ENCODE results near the gene FLT4.

Gene FLT4

GRCh38 chr5:180586870-180587269, 62.5 kb downstream of the FLT4 start:
- no peak for DNase-seq

GRCh38 chr5:180586204-180586603, 63.2 kb downstream of the FLT4 start:
- no peak for DNase-seq

GRCh38 chr5:180583738-180584137, 65.7 kb downstream of the FLT4 start:
- DNase-seq, result no peak

- DNase-seq, result no peak
Measured at GRCh38 chr5:180580681-180581080, 68.7 kb downstream of the FLT4 start.

GRCh38 chr5:180575571-180575970, 73.8 kb downstream of the FLT4 start:
- DNase-seq, result no peak

DNA sequence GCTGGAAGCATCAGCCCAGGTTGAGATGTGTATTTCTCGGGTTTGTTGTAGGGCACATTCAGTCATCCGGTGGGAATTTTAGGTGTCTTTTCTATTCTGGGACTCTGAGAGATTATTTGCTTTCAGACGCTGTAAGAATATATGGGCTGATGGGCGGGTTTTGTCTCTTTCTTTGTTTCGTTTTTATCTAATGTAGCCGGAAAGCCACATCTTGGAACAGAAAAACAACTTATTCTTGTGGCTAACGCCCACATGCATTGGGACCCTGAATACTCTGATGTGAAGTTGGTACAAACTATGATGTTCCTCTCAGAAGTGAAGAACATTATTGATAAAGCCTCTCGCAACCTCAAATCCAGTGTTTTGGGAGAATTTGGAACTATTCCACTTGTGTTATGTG, 80.5 kb downstream of the FLT4 start:
- DNase-seq, result no peak

GRCh38 chr5:180563994-180564393, 85.4 kb downstream of the FLT4 start:
- no peak for DNase-seq

DNA sequence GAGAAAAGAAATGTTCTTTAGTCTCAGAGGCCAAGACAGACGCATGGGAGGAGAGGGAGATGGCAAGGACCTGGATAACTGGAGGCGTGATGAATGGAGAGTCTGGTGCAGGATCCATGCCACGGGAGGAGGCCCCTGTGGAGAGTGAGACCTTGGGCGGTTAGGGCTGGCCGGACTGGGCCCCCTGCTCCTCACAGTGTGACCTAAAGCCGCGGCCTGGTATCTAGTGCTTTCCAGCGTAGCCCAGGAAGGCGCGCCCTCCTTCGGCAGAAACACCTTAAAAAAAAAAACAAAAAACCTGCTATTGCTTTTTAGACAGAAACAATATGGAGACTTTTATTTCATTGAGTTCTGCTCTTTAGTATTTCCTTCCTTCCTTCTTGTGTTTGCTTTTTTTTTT, 91.2 kb downstream of the FLT4 start:
- DNase-seq, result no peak

DNA sequence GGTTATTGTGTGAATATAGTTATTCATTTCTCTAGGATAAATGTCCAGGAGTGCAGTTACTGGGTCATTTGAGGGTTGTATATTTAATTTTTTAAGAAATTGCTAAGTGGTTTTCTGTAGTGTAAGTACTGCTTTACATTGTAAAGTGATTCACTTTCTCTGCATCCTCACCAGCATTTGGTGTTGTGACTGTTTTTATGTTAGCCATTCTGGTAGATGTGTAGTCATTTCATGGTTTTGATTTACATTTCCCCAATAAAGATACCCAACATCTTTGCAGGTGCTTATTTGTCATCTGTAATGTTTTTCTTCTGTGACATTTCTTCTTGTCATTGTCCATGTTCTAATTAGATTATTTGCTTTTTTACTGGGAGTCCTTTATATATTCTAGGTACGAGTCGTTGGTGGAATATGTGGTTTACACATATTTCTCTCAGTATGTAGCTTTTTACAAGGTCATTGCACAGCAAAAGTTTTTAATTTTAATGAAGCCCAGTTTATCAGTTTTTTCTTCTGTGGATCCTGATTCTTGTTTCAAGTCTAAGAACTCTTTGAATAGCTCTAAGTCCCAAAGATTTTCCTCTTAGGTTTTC, 92.1 kb downstream of the FLT4 start:
- DNase-seq, result no peak

DNA sequence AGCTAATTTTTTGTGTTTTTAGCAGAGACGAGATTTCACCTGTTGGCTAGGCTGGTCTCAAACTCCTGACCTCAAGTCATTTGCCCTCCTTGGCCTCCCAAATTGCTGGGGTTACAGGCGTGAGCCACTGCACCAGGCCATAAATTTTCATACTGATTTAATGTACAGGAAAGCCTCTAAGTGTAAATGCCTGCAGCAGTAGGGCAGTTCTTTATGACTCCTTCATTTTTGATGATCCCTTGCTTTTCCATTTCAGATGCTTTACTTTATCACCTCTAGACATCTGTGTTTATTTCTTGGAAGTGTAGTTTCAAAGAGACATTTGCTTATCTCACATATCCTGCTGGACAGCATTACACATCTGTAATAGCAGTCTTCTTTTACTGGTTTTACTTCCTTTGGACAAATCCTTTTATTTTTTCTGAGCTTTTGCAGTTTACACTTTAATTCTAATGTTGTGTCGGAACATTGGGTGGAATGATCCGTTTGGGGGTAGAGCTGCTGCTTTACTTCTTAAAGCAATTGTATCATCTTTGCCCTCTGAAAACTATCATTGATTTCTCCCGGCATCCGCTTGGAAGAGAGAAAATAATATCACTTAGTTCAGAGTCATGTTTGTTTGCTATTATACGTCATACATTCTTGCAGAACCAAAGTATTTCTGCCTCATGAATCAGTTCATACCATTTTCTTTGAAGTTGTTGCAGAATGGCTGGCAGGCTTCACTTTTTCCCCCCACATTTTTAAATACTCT, 94.1 kb downstream of the FLT4 start:
- no peak for DNase-seq

DNA sequence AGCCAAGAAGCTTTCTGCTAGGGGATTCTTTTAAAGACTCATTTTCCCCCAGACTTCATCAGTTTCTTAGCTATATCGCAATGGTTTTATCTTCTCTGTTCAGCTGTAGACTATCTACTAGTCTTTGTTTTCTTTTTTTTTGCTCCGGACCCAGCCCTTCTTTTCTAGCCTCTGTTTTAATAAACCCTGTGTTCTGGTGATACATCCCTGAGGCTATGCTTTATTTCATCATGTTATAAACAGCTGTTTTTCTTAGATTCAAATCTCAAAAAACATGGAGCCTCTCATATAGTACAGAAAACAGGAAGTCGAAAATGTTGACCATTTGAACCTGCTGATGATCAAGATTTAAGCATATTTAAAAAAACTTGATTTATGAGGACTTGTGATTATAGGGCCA, 95.9 kb downstream of the FLT4 start:
- DNase-seq, result no peak

Data from NCI-H1092 treated with DMSO at 0.1 percent for 48 hours (cell line).